Measurements from ENCODE around the gene TBC1D16. TPM values are rescaled to one million over a fixed set of nuclear protein-coding genes. Genes with fewer than 3 reads are reported as not detected.

The TBC1D16 gene
- total and polyA plus RNA-seq, 10 of the 15 experiments (the other 5 are each of a cell fraction or from before 2014, with no cell fraction given) = 0.01 to 0.13 (median 0.06) TPM; not detected in 3

- Histone ChIP-seq H4K20me1 (ENCODE audit: control insufficient read depth, insufficient read depth) (no peaks in the 10 kb centered on the region), H3K36me3 (ENCODE audit: control insufficient read depth in 2 of 2, insufficient read depth in 2 of 2, low read length in 1 of 2) (no peaks in the 10 kb centered on the region), H3K9ac (ENCODE audit: control insufficient read depth, insufficient read depth, low read length) (no peak overlapping the region), H3K4me3 (no peak overlapping the region), H2AFZ (ENCODE audit: control insufficient read depth, low read depth, low read length) (no peak overlapping the region), H3K27me3 (replicated peaks in 1 of 2; ENCODE audit: control insufficient read depth in 2 of 2, insufficient read depth in 2 of 2, low read length in 1 of 2) (no peaks in the 10 kb centered on the region), H3K27ac (ENCODE audit: control insufficient read depth, insufficient read depth) (no peak overlapping the region), H3K4me1 (ENCODE audit: control insufficient read depth, insufficient read depth, low read length) (no peaks in the 10 kb centered on the region), H3K4me2 (ENCODE audit: control insufficient read depth, insufficient read depth) (no peak overlapping the region), H3K79me2 (ENCODE audit: control insufficient read depth, insufficient read depth, low read length) (no peaks in the 10 kb centered on the region), H3K9me3 (replicated peaks; ENCODE audit: control insufficient read depth, insufficient read depth, low read length) (no peaks in the 10 kb centered on the region)
- no peak for ATAC-seq
- BruUV-seq (replicated peaks) = no TSS peak
- ChIA-PET RAD21 (ENCODE audit: unreplicated experiment) (no interaction called here), SMC1A (ENCODE audit: uncharacterized antibody, unreplicated experiment) (interaction anchor here (0.8 to 1.5 kb wide), 3 partner anchors 55 to 118 kb away, joined by 3 to 4 read pairs (median 3); partner anchors contain the start of gene CBX8), POLR2A (no interaction called here), CTCF (interaction anchor here (0.5 to 0.9 kb wide), 4 partner anchors 45 to 938 kb away, joined by 3 read pairs; no protein-coding TSS in a partner anchor)
- 12% methylated on average over 17 of the region's 19 CpGs for WGBS (ENCODE audit: insufficient coverage, insufficient replicate concordance, low lambda C conversion rate, missing lambda C conversion rate)
- in situ Hi-C loops (cut with MboI) (no loop called here), intact Hi-C loops (cut with micrococcal nuclease; ENCODE audit: unreplicated experiment) (no loop called here)
- no peak for DNase-seq (ENCODE audit: low read depth, low spot score)
- TF ChIP-seq SREBF1 (IDR thresholded peaks at IDR 0.05; ENCODE audit: low read length) (no peak), ZNF24 (IDR thresholded peaks at IDR 0.05) (peak; percentile 89), CBFB (IDR thresholded peaks at IDR 0.05; ENCODE audit: low read depth) (no peak), PML (IDR thresholded peaks at IDR 0.05; ENCODE audit: low read length) (no peak)
- FAIRE-seq = no peak
Observed at GRCh38 chr17:79914813-79915740, 120.6 kb downstream of the TBC1D16 start.

GRCh38 chr17:79913896-79914812, 121.5 kb downstream of the TBC1D16 start:
- H2AFZ ChIP-seq (ENCODE audit: control insufficient read depth, low read depth, low read length) = no peak overlapping the region
- no peak for FAIRE-seq
- H4K20me1 ChIP-seq (ENCODE audit: control insufficient read depth, insufficient read depth) = no peaks in the 10 kb centered on the region
- CTCF ChIA-PET = interaction anchor here (0.8 kb wide), 1 partner anchor 46 kb away, joined by 3 read pairs; no protein-coding TSS in a partner anchor
- H3K4me1 ChIP-seq (ENCODE audit: control insufficient read depth, insufficient read depth, low read length) = no peaks in the 10 kb centered on the region
- H3K4me3 ChIP-seq = no peak overlapping the region
- no peaks in the 10 kb centered on the region for H3K9me3 ChIP-seq (replicated peaks; ENCODE audit: control insufficient read depth, insufficient read depth, low read length)
- H3K9ac ChIP-seq (ENCODE audit: control insufficient read depth, insufficient read depth, low read length) = no peak overlapping the region
- no peak overlapping the region for H3K27ac ChIP-seq (ENCODE audit: control insufficient read depth, insufficient read depth)
- H3K79me2 ChIP-seq (ENCODE audit: control insufficient read depth, insufficient read depth, low read length) = no peaks in the 10 kb centered on the region
- H3K4me2 ChIP-seq (ENCODE audit: control insufficient read depth, insufficient read depth) = no peak overlapping the region
- in situ Hi-C loops (cut with MboI) (no loop called here), intact Hi-C loops (cut with micrococcal nuclease; ENCODE audit: unreplicated experiment) (no loop called here)
- no peaks in the 10 kb centered on the region for H3K36me3 ChIP-seq (ENCODE audit: control insufficient read depth in 2 of 2, insufficient read depth in 2 of 2, low read length in 1 of 2)
- ATAC-seq = no peak
- SMC1A ChIA-PET (ENCODE audit: uncharacterized antibody, unreplicated experiment) = interaction anchor here (1.1 to 1.5 kb wide), 2 partner anchors 56 to 117 kb away, joined by 3 to 4 read pairs; partner anchors contain the start of gene CBX8
- POLR2A ChIA-PET = no interaction called here
- no peaks in the 10 kb centered on the region for H3K27me3 ChIP-seq (replicated peaks in 1 of 2; ENCODE audit: control insufficient read depth in 2 of 2, insufficient read depth in 2 of 2, low read length in 1 of 2)
- RAD21 ChIA-PET (ENCODE audit: unreplicated experiment) = no interaction called here
- 45% methylated on average over 20 of the region's 20 CpGs for WGBS (ENCODE audit: insufficient coverage, insufficient replicate concordance, low lambda C conversion rate, missing lambda C conversion rate)
- BruUV-seq (replicated peaks) = no TSS peak
- no peak for DNase-seq (ENCODE audit: low read depth, low spot score)
- TF ChIP-seq ZNF207 (IDR thresholded peaks at IDR 0.05; ENCODE audit: borderline replicate concordance) (no peak), NR2C2 (IDR thresholded peaks at IDR 0.05; ENCODE audit: borderline replicate concordance, control insufficient read depth, insufficient read length, low read depth) (no peak), NR2C1 (IDR thresholded peaks at IDR 0.05) (no peak), PBX3 (IDR thresholded peaks at IDR 0.05; ENCODE audit: insufficient replicate concordance, low read depth, low read length) (no peak), HDAC6 (IDR thresholded peaks at IDR 0.05; ENCODE audit: unreplicated experiment) (no peak), CHD4 (IDR thresholded peaks at IDR 0.05) (no peak)

Measured in GM12878 (cell line).